Measurements from ENCODE around the gene TCERG1. TPM values are rescaled to one million over a fixed set of nuclear protein-coding genes. Genes with fewer than 3 reads are reported as not detected.

Gene TCERG1
- total RNA-seq, 1 donor from 2014 or later, result 15.9 TPM

Other genes starting within 250 kb of the TCERG1 start
- 12.9 and 16.9 TPM in 2 replicates for gene RBM27, start 243.7 kb upstream of the TCERG1 start, total RNA-seq
- gene POU4F3, start 108.5 kb upstream of the TCERG1 start, total RNA-seq, result under 0.01 and 0.22 TPM in 2 replicates
- not detected in 2 replicates for gene GPR151, start 68.9 kb downstream of the TCERG1 start, total RNA-seq